ENCODE measurements around the gene PRSS12.

- TF ChIP-seq SMC3 (conservative IDR thresholded peaks at IDR 0.05; ENCODE audit: poor library complexity), result no peak
- TF ChIP-seq CTCF (IDR thresholded peaks at IDR 0.05; ENCODE audit: poor library complexity, severe bottlenecking), result no peak
- TF ChIP-seq POLR2AphosphoS5 (IDR thresholded peaks at IDR 0.05), result no peak
- no peak for TF ChIP-seq RAD21 (conservative IDR thresholded peaks at IDR 0.05)
- TF ChIP-seq EZH2 (IDR thresholded peaks at IDR 0.05; ENCODE audit: borderline replicate concordance, insufficient read depth, low read length, poor library complexity, severe bottlenecking), result no peak
Measured at GRCh38 chr4:118277243-118277642, 75.6 kb downstream of the PRSS12 start.

All from neural cell (in vitro differentiated cells).